Stimulated activated naive CD8-positive, alpha-beta T cell treated with anti-CD3 and anti-CD28 coated beads, Interleukin-15, Interleukin-2, amounts not matched to agents 100 U/mL and 50 U/mL, for 24 hours (primary cell): ENCODE results near the gene DYNC1I2.

Source experiments
- ATAC-seq: fragments of 150-1000 bp; cut with Tn5 transposase; one replicate; pipeline ENCODE4 v1.10.0; 2021
- DNase-seq: peaks from one replicate; pipeline ENCODE4 v3.0.0; 2021

Gene DYNC1I2

DNA sequence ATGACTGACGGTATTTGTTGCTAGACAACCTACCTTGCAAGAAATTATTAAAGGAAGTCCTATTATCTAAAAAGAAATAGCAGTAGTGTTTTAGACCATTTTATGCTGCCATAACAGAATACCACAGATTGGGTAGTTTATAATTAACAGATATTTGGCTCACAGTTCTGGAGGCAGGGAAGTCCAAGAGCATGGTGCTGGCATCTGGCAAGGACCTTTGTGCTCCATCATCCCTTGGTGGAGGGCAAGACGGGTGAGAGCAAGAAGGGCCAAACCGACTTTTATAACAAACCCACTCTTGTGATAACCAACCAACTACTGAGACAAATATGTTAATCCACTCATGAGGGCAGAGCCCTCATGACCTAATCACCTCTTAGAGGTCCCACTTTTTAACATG, 91.2 kb downstream of the DYNC1I2 start:
- ATAC-seq = no peak
- no peak for DNase-seq

DNA sequence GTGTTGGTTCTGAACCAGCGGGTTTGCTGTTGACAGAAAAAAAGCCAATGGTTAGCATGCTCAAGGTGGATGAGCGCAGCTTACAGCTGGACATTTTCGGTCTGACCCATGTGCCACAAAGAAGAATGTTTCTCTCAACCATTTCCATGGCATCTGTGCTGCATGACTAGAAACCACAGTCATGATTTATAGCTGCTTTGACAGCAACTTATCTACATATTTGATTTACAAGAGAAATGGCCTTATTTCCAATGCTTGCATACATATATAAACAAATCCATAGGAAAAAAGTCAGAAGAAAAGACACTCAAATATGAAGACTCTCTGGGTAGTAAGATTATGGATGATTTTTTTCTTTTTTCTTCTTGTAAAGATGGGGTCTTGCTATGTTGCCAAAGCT, 98.2 kb downstream of the DYNC1I2 start:
- DNase-seq = no peak
- ATAC-seq = no peak

DNA sequence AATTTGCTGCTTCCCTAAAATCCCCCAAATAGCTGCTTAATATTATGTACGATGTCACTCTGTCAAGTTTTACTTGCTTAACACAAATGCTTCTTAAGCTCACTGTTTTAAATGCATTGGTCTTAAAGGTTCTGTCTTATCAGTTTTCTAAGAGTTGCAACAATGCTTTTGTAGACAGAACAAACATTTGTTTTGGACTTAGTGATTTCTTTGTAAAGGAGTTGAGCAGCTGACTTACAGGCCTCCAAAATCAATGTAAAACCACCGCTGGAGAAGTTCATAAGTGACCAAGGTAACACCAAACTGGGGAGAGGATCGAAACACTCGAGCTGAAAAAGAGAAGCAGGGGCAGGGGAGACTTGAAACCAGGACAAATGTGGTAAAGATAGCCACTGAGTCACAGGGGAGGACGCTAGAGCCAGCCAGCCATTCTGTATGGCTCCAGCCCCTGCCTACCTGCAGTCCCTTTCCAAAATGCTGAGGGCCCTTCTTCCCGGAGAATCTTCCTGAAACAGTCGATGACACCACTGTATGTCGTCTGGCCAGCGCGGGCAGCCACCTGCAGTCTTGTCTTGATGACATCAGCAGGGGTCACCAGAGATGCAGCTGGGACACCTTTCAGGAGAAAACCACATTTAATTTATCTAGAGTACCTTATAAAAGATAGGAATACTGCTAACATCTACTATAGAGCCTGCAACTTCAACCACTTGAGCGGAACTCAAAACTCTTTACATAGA, 100.2 kb downstream of the DYNC1I2 start:
- ATAC-seq (no peak), DNase-seq (no peak)

DNA sequence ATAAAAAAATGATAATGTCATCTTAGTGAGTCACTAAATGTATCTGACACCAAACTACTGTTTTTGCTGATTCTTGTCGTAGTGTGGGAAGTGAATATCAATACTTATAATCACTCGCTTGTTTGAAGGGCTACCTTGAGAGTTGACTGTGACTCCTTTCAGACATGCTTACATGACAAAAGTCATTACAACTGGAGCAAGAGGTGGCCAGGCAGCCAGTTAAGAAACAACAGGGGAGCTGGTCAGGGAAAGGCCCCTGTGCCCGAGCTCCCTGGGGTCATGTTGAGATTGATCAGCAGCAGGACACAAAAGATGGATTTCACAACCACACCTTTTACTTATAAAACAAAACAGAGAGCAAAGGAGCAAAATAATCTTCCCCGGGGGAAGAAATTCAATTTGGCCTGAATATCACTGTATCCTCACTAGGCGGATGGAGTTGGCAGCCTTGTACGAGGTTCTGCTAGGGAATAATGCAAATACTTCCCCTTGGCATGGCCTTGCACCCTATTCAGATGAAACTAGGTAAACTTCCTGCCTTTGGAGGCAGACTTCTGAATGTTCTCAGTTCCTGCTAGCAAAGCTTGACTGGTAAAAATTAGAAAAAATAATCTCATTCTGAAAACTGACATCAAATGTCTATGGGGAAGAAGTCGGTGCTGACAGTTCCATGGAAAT, 101.2 kb downstream of the DYNC1I2 start:
- ATAC-seq (no peak), DNase-seq (no peak)

DNA sequence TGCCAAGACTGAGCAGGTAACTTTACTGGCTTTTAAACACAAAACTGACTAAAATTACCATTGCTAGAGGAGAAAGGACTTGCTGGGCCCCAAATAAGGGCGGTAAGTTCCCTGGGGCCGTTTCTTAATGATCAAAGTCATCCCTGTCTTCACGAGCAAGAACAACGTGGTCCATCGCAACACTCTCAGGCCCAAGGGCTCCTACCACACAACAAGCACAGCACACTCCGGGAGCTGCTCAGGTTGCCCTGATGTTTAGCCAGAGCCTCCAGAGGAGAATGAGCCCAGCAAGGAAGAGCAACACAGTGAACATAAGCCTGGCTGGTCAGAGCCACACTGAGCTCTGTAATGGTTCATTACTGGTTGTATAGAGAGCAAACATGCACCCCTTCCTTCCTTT, 102.7 kb downstream of the DYNC1I2 start:
- ATAC-seq = no peak
- DNase-seq = no peak

DNA sequence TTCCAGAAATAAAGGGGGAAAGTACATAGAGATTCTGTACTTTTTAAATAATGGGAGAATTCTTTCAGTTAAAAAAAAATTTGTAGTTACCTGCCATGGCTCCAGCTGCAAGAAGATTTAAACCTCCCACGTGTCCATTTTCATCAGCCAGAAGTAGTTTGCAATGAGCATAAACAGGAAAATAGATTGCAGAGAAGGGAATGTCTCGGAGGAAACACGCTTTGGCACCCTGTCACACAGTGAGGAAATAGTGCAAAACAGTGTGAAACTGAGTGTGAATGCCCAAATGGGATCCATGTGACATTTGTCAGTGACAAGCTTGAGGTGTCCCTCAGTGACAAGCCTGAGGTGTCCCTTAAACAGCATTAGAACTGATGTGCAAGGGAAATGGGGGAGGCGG, 104.1 kb downstream of the DYNC1I2 start:
- DNase-seq (no peak), ATAC-seq (no peak)

DNA sequence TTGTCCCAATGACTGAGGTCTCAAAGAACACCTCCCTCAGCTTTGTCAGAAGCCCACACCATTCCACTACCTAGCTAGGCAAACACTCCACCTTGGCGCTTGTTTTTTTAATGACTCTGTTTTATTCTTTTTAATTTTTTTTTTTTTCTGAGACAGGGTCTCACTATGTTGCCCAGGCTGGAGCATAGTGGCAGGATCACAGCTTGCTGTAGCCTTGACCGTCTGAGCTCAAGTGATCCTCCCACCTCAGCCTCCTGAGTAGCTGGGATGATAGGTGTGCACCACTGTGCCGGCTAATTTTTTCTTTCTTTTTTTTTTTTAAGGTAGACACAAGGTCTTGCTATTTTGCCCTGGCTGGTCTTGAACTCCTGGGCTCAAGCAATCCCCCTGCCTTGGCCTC, 104.9 kb downstream of the DYNC1I2 start:
- no peak for ATAC-seq

DNA sequence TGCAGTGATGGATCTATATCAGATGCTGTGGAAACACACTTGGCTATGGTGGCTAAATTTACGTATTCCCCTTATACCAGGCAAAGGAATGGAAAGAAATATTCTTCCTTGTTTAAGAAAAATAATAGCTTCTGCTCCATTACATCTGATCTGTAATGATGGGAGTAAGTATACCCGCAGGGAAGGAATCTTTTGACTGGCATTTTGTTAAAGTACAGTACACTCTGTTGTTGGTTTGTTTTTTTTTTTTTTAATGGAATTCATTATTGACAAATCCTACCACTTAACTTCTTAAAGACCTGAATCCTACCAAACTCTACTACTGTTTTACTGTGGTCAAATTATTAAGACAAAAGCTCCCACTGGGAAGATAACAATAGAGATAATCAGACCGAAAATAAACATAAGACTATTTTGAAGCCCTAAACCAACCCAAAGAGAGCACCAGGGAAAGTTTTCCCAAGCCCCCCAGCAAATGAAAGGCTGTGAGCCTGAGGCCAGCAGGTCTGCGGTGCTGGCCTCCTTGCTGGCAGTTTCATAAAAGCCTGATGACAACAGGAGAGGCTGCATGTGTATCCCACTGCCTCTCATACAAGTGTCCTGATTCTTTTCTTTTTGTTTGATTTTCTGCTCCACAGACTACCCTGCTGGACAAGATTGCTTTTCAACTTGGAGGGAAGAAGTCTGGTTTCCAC, 105.8 kb downstream of the DYNC1I2 start:
- no peak for ATAC-seq
- no peak for DNase-seq

More for the DNA sequence above, 104.9 kb downstream of the DYNC1I2 start:
- no peak for DNase-seq

DNA sequence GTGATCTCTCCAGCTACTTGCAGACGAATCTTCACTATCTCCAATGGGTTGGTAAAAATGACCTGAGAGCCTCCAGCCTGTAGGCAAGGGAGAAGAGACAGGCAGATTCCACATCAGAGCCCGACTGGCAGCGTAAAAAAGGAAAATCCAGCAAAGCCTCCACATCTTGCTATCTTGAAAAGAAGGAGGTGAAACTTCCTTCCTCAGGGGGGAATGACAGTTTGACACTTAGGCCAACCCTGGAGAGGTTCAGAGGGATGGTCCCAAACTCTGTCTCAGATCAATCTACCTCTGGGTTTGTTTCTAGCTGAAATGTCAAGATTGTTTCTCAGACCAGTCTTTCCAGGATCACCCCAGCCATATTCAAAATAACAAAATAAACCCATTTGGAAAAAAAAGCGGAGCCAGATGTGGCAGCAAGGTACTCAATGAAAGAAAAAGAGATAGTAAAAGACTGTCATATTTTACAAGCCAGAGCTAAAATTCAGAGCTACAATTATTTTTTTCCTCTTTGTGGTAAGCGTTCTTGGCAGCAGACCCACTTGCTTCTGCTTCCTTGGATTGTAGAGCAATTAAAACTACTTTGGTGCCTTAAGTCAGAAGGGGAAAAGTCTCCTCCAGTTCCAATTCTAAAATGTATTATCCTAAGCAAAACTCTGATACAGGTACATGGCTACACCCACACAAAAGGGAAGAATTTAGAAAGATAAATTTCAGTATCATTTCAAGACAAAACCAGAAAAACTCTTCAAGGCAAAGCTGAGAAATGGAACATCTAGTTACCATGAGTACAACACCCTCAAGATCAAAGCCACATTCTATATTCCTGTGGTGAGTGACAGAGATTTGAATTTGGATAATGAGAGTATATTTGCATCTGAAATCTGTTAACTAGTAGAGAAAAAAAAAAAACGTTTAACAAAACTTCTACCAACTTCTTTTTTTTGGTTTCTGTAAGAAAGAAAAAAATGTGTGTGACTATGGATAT, 106.7 kb downstream of the DYNC1I2 start:
- peak; percentile 32 for ATAC-seq

DNA sequence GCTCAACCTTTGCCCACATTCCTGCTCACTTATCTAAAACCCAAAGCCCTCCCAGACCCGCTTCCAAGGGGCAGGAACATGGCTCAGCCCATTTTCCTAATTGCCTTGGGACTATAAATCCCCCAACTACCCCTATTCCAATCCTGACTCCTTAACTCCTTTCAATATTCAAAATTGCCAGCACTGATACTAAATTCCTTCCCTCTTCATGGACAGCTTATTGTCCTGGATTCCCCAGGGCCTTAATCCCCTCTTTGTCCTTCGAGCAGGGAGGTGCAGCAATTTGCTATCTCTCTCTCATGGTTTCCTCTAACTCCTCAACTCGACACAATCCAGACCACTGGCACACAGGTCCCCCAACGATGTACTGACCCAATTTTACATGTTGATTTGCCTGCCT, 107.6 kb downstream of the DYNC1I2 start:
- ATAC-seq (no peak), DNase-seq (no peak)

More for the DNA sequence above, 106.7 kb downstream of the DYNC1I2 start:
- DNase-seq = no peak
